IMR-90 (cell line): ENCODE data around the gene EPB41L4A.

Experiments
- CEBPB ChIP-seq: IDR thresholded peaks from 2 replicates; pipeline ENCODE4 v1.6.1; 2012; ENCODE audit warnings: low read depth, low read length, improper control_type of control experiment
- CHD1 ChIP-seq: IDR thresholded peaks from 2 replicates; pipeline ENCODE4 v1.6.1; 2012; ENCODE audit warnings: low read depth, low read length, improper control_type of control experiment
- MAFK ChIP-seq: IDR thresholded peaks from 2 replicates; pipeline ENCODE4 v1.6.1; 2012; ENCODE audit warnings: low read depth, low read length, improper control_type of control experiment
- MAZ ChIP-seq: IDR thresholded peaks from 2 replicates; pipeline ENCODE4 v1.6.1; 2012; ENCODE audit warnings: low read depth, mild to moderate bottlenecking, low read length, improper control_type of control experiment, moderate library complexity, borderline replicate concordance
- NFE2L2 ChIP-seq: fragments of 150-350 bp; IDR thresholded peaks from 2 replicates; pipeline ENCODE4 v1.6.1; 2016; ENCODE audit warnings: low read depth, mild to moderate bottlenecking, low read length
- POLR2A ChIP-seq: IDR thresholded peaks from 2 replicates; pipeline ENCODE4 v1.6.1; 2012; ENCODE audit warnings: mild to moderate bottlenecking, low read depth, low read length
- RAD21 ChIP-seq: IDR thresholded peaks from 2 replicates; pipeline ENCODE4 v1.6.1; 2012; ENCODE audit warnings: low read length, improper control_type of control experiment
- RCOR1 ChIP-seq: IDR thresholded peaks from 2 replicates; pipeline ENCODE4 v1.6.1; 2012; ENCODE audit warnings: mild to moderate bottlenecking, low read length, improper control_type of control experiment; ENCODE audit not compliant: insufficient replicate concordance
- RFX5 ChIP-seq: IDR thresholded peaks from 2 replicates; pipeline ENCODE4 v1.8.0; 2012; ENCODE audit warnings: low read depth, mild to moderate bottlenecking, low read length, moderate library complexity
- SMC3 ChIP-seq: fragments of 150-350 bp; IDR thresholded peaks from 2 replicates; pipeline ENCODE4 v1.6.1; 2016; ENCODE audit warnings: low read depth, mild to moderate bottlenecking, antibody characterized with exemption, low read length, moderate library complexity
- TF ChIP-seq, protein P1 (sequence below): conservative IDR thresholded peaks from 2 replicates; pipeline ENCODE4 v1.5.1; 2012; ENCODE audit warnings: mild to moderate bottlenecking, low read depth, low read length, improper control_type of control experiment
- TF ChIP-seq, protein P2 (sequence below): fragments of 150-350 bp; IDR thresholded peaks from 2 replicates; pipeline ENCODE4 v1.6.1; 2017; ENCODE audit warnings: mild to moderate bottlenecking, antibody characterized with exemption, low read length, low read depth
- TF ChIP-seq, protein P3 (sequence below): fragments of 150-350 bp; IDR thresholded peaks from 2 replicates; pipeline ENCODE4 v1.6.1; 2016; ENCODE audit warnings: low read depth, mild to moderate bottlenecking, low read length, moderate library complexity, borderline replicate concordance

DNA sequence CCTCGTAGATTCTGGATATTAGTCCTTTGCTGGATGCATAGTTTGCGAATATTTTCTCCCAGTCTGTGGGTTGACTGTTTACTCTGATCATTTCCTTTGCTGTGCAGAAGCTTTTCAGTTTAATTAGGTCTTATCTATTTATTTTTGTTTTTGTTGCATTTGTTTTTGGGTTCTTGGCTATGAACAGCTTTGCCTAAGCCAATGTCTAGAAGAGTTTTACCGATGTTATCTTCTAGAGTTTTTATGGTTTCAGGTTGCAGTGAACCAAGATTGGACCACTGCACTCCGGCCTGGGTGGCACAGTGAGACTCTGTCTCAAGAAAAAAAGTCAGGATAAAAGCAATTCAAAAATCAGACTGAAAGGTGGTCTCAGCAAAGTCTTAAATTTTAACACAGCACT lies 188.5 kb downstream of the EPB41L4A start:
- TF ChIP-seq, protein P1, sequence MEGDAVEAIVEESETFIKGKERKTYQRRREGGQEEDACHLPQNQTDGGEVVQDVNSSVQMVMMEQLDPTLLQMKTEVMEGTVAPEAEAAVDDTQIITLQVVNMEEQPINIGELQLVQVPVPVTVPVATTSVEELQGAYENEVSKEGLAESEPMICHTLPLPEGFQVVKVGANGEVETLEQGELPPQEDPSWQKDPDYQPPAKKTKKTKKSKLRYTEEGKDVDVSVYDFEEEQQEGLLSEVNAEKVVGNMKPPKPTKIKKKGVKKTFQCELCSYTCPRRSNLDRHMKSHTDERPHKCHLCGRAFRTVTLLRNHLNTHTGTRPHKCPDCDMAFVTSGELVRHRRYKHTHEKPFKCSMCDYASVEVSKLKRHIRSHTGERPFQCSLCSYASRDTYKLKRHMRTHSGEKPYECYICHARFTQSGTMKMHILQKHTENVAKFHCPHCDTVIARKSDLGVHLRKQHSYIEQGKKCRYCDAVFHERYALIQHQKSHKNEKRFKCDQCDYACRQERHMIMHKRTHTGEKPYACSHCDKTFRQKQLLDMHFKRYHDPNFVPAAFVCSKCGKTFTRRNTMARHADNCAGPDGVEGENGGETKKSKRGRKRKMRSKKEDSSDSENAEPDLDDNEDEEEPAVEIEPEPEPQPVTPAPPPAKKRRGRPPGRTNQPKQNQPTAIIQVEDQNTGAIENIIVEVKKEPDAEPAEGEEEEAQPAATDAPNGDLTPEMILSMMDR = no peak
- no peak for TF ChIP-seq SMC3
- no peak for TF ChIP-seq CEBPB
- no peak for TF ChIP-seq POLR2A
- TF ChIP-seq RFX5 = no peak
- TF ChIP-seq RAD21 = no peak
- no peak for TF ChIP-seq MAFK
- no peak for TF ChIP-seq NFE2L2
- TF ChIP-seq, protein P2, sequence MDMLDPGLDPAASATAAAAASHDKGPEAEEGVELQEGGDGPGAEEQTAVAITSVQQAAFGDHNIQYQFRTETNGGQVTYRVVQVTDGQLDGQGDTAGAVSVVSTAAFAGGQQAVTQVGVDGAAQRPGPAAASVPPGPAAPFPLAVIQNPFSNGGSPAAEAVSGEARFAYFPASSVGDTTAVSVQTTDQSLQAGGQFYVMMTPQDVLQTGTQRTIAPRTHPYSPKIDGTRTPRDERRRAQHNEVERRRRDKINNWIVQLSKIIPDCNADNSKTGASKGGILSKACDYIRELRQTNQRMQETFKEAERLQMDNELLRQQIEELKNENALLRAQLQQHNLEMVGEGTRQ = no peak
- no peak for TF ChIP-seq CHD1
- TF ChIP-seq, protein P3, sequence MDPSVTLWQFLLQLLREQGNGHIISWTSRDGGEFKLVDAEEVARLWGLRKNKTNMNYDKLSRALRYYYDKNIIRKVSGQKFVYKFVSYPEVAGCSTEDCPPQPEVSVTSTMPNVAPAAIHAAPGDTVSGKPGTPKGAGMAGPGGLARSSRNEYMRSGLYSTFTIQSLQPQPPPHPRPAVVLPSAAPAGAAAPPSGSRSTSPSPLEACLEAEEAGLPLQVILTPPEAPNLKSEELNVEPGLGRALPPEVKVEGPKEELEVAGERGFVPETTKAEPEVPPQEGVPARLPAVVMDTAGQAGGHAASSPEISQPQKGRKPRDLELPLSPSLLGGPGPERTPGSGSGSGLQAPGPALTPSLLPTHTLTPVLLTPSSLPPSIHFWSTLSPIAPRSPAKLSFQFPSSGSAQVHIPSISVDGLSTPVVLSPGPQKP = no peak
- TF ChIP-seq MAZ = no peak
- no peak for TF ChIP-seq RCOR1
